ENCODE data around the gene PHEX.

Gene PHEX

DNA sequence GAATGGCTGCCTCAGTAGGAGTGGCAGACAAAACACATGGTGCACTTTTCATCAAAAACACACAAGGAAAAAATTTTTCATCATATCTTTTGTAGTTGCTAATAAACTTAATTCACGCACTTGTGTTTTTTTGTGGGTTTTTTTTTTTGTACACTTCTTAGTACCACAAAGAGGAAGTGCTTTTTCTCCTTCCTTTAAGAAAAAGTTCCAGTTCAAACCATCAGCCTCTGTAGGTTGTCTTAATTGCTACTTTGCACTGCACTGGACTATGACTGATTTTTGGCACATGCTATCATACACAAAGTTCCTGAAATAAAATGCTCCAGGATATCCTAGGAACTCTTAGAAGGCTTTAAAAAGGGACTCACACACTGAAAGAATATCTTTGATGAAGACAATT lies at the start of gene PHEX:
Gene PHEX, plus strand, starts transcription at position 242 of the 400 bp plus-strand sequence. CDS start 681 bp downstream, outside the sequence.
- DNase-seq: no peak

DNA sequence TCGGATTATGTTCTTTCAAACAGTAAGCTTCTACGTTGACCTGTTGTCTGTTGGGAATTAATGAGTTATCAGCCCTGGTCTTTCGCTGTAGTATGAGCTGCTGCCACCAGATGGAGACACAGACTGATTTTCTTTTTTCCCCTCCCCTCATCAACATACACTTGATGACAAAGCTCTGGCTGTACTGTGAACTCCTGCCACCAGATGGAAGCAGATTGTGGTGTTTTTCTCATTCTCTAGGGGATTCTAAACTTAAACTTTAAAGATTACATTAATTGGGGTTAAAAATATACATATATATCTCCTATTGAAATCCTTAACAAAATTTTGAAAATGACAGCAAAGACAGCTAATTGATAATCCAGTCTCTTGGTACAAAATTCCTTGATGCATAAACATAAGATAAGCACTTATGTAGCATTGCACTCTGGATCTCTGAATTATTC lies 46.8 kb upstream of the PHEX start:
- peak; percentile 58 for DNase-seq

DNA sequence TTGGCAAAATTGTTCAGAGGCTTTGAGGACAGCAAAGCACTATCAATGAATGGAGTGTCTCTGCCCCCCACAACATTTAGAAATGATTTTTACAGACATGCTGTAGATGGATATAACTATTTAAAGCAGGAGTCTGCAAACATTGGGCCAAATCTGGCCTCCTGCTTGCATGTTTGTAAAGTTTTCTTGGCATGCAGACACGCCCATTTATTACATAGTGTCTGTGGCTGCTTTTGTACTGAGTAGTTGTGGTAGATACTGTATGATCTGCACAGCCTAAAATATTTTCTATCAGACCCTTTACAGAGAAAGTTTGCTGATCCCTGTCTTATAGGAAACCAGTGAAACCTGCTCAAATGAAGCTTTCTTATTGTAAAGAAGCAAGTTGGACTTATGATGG lies 45.5 kb upstream of the PHEX start:
- no peak for DNase-seq

DNA sequence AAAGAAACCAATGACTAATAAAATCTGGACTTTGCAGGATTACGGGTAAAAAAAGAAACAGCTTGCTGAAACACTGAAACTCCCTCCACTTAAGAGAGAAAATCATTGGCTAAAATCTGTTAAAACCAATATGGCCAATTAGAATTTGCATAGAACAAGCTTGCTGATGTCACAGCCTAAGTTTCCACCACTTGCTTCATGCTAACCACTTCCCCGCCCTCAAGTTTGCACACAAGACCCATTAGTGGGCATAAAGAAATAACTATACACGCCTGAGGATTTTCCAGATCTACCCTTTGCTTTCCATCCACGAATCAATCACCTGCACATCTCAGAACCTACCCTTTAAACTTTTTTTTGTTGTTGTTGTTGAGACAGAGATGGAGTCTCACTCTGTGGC lies 42.7 kb upstream of the PHEX start:
- DNase-seq: no peak

DNA sequence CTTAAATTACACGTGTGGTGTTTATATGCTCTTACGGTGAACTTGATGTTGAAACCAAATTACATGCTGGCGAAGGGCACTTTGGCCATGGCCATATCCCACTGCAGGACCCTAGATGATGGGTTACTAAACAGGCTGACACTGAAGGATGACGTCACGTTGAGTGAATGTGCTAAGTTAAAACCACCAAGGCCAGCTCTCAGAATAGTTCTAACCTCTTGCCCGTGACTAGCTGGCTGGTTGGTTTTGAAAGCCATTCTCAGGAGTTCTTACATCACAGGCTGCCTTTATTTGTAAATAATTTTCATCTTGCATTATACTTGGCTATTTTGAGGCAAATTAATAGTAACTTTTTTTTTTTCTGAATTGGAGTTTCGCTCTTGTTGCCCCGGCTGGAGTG lies 41.3 kb upstream of the PHEX start:
- no peak for DNase-seq

DNA sequence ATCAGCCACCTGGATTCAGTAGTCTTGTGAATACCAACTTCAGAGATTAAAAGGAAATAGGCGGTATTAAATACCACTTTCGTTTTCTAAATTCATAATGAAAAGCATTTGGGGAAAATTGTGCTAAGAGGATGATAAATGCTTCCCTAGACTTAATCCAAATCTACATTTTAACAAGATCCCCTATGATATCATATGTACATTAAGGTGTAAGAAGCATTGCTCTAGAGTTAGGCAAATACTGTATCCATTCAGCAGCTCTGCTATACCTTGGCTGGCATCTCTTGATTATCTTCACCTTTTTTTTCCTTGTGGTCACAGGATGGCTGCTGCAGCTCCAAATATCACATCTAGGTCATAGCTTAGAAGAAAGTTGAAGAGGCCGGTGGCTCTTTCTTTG lies 40.6 kb upstream of the PHEX start:
- DNase-seq: no peak

DNA sequence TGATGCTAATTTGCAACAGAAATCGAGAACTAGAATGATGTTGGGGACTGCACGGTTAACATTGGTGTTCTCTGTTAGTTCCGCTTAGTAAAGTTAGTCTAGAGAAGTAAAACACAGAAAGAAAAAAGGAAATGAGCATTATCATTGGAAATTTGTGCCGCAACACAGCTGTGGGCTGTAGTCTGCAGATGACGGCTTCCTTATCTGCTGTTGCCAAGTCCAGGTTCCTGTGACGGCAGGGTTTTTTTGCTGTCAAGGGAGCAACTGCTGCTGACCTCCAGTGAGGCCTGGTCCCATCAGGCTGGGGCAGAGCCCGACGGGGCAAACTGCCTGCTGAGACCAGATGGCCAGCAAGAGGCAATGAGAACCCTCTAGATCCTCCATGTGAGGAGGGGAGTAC lies 38.9 kb upstream of the PHEX start:
- no peak for DNase-seq

DNA sequence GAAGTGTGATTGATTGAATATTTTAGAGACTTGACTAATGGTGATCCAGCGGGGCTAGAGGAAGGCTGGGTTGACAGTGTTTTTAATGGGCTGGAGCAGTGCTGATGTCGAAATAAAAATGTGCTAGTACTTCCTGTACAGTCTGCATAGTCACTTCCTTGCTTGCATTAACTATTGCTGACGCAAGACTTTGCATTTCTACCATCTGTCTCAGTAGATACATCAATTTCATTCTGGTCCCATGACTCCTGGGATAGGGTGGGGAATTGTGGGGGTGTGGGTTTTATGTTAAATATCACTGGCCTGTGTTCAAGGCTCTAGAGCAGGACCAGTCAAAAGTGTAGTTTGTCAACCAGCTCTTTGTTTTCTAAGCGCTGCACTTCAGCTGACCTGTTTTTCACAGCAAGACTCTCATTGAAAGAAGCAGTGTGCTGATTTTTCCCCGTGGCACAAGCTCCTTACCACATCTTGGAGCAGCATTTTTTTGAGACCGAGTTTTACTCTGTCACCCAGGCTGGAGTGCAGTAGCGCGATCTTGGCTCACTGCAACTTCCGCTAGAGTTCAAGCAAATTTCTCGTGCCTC lies 35.2 kb upstream of the PHEX start:
- no peak for DNase-seq

DNA sequence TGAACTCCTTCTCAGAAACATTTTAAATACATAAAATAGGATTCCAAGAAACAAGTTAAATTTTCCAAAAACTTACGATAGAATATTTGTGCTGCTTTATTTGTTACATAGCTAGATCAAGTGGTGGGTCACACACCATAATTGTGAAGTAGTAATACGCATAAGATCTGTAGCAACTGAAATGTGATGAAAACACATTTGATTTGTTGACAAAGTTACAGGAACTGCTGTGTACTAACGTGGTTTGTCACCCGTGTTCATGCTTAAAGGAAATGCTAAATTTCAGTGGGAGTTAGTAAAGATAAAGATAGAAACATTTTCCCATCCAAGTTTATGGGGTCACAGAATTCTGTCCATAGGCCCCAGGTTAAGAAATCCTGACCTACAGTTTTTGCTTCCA lies 34.1 kb upstream of the PHEX start:
- DNase-seq: no peak

DNA sequence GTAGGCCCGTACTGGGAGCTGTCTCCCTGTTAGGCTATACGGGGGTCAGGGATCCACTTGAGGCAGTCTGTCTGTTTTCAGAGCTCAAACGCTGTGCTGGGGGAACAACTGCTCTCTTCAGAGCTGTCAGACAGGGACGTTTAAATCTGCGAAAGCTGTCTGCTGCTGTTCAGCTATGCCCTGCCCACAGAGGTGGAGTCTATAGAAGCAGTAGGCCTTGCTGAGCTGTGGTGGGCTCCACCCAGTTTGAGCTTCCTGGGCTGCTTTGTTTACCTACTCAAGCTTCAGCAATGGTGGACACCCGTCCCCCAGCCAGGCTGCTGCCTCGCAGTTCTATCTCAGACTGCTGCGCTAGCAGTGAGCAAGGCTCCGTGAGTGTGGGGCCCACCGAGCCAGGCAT lies 27.3 kb upstream of the PHEX start:
- DNase-seq: no peak

DNA sequence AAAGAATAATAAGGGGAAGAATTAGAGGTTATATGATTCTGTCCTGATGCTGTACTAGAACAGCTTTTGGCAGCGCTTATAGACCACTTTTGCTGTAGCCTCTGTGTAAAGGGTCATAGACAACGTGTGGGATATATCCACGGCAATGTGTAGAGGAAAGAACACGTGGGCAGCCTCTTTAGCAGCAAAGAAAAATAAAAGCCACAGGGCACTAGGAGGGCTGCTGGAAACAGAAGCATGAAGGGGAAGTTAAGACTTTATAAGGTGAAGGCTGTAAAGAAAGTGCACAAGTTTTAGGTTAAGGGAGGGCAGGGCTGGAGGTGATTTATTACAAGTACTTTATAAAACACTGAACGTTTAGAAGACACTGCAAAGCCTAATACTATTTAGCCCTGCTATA lies 20.1 kb upstream of the PHEX start:
- no peak for DNase-seq

DNA sequence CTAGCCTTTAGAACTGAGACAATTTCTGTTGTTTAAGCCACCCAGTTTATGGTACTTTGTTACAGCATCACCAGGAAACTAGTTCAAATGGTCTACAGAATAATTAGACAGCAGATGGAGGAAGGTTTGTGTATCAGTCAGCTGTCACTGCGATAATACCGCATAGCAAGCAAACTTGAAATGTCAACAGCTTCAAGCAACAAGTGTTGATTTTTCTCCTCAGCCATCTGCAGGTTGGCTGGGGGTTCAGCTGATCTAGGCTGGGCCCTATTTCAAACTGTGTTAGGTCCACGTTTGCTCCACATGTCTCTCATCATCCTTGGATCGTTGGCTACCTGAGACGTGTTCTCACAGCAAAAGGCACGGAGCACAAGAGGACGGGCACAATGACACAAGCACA lies 19.2 kb upstream of the PHEX start:
- no peak for DNase-seq

DNA sequence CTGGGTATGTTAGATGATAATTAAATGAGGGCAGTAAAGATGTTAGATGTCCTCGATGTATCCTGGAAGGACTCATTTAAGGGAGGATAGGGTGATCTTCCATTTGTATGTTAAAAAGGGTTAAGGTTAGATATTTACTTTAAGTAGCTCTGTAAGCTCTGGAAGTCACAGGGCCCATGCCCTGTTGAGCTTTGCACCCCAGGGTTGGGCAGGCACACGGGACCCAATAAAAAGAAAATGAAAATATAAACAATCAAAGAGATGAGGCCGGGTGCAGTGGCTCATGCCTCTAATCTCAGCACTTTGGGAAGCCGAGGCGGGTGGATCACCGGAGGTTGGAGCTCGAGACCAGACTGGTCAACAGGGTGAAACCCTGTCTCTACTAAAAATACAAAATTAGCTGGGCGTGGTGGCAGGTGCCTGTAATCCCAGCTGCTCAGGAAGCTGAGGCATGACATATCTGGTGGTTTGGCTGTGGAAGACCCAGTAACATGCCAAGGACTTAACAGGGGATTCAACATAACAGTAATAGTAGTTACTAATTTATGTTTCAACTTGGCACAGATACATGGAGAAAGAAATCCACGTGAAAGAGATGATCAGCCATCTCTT lies 16.9 kb upstream of the PHEX start:
- DNase-seq: no peak

DNA sequence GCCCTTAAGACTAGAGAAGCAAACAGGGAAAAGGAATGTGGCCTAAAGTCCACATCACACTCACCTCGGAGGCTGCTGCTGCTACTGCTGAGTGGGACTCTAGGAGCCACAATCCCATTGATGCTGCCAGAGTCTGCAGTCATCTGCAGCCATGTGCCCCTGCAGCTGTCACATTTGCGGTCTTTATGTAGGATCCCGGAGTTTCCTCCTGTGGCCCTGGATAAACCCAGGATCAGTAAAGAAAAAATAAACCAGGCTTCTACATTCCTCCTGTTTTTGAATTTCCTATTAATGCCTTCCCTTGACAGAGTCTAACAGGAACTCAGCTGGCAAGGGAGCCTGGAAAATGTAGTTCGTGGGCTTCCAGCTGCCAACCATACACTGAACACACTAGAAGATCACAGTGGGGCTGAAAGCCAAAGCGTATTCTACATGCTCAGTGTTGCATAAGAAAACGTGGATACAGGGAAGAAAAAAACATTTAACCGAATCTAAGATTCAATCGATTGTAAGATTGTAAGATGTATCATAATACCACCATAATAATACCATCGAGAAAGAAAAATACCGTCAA lies 10.3 kb upstream of the PHEX start:
- no peak for DNase-seq

DNA sequence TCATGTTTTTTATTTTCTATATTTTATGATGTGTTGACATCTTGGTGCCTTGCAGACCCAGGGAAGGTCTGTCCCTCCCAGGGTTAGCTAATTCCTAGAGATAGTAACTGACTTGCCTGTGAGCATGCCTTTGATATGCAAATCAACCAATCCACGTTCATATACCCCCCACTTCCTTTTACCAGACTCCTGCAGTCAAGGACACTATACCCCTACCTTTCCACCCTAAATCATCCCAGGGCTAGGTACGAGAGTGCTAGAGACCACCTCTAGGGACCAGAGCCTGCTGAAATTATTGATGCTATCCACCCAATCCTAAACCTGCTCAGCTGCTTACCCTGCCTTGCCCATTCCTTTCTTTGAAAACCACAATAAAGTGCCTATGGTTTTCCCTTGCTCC lies 7.5 kb upstream of the PHEX start:
- no peak for DNase-seq

DNA sequence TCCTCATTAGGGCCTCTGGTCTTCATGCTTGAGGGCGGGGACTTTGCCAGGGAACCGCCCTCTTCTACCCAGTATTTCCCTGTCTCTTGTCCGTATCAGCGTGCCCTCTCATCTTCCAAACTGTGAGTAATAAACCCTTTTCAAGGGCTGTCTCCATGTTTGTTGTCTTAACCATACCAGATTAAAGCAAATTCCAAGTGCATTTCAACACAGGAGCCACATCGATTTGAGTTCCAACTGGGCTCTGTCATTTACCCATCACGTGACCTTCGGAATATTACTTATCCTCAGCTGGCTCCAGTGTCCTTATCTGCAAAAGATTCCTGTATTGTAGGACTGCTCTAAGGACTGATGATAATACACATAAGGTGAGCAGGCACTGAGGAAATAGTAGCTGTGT lies 6.4 kb upstream of the PHEX start:
- no peak for DNase-seq

DNA sequence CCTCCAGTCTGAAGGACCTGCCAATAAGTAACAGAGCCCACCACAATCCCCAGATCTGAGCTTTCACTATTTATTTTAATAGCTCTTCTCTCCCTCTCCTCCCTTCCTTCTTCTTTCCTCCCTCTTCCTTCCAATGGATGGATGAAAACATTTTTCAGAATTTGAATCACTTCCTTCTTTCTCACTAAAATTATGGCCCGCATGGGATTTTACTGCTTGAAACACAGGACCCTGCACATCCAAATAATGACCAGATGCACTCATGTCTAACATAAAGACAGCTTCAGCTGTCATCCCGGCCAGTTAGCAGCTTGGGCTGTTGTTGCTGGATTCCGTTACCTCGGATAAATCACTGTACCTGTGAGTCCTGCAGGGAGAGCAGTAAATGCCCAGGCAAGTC lies 5.4 kb upstream of the PHEX start:
- DNase-seq: no peak

DNA sequence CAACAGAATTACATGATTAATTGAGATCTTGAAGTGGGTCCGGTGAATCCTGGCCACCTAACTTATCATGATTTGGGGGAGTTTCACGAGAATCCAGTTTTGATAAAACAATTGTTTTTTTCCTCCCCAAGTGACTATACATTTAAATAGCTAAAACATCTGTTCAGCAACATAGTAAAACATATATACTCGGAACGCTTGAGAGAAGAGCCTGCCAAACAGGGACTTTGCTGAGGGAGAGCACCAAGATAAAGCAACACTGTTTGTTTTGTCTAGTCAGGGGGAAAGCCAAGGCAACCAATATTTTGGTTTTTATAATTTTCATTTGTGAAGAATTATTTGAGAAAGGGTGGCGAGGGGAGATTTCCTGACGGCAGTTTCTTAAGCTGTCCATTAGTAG lies 381 bp downstream of the PHEX start:
- DNase-seq: no peak

DNA sequence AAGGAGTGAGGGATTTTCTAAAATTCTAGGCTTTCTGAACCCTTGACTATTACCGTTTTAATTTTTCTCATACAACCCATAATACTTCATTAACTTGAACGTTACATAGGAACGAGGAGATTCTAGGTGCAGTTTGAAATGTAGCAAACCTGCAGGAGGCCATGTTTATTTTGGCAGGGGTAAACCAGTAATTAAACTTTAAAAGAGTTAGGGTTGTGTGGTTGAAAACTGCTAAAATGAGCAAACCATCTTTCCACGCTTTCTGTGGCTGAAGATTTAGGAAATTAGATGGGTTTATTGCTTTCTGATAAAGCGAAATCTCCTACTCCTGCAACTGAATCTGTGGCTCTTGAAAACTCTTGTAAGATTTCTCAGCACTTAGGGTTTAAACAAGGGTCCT lies 1.7 kb downstream of the PHEX start:
- DNase-seq: no peak

DNA sequence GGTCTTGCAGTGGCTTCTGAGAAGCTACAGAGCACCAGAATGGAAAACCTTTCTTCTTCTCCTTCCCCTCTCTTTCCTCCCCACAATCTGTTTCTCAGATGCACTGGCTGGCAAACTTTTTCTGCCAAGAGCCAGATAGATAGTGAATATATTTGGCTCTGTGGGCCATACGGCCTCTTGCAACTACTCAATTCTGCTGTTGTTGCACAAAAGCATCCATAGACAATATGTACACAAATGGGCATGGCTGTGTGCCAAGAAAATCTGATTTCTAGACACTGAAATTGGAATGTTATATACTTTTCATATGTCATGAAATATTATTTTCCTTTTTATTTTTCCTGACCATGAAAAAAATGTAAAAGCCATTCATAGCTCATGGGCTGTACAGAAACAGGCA lies 3.1 kb downstream of the PHEX start:
- no peak for DNase-seq

DNA sequence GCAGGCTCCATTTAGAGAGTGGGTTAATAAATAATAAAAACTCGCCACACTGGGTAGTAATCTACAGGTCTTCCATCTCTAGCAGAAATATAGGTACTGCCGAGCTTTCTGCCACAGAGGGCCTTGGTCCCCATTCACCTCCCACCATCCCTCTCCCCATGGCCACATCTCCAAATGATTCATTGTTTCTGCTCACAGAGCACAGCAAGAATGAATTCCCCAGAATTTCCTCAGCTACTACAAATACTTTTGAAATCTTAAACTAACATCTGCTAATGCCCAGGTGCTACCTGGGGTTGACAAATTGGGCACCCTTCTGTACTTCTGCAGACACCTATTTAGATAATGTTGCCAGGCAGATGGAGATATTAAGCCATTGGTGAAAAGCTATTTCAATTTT lies 5.1 kb downstream of the PHEX start:
- no peak for DNase-seq

DNA sequence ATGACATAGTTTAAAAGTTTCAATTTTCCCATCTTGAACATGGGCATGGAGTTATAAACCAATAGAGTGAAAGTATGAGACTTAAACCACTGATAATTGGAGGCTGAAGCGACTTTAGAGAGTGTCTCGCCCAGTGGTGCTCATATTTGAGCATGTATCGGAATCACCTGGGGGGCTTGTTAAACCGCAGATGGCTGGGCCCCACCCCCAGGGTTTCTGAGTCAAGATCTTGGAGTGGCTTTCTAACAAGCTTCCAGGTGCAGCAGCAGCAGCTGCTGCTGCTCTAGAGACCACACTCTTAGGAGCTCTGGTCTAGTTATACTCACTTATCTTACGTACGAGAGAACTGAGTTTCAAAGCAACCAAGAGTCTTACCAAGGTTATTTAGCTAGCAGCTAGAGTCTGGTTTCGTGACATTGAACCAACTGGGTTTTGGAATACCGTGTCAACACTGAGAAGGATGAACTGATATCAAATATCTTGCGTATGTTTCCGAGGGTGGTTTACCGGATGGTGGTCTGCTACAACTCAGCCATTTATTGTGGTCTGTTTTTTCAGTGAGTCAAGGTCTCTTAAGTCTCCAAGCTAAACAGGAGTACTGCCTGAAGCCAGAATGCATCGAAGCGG lies 5.9 kb downstream of the PHEX start:
- no peak for DNase-seq

DNA sequence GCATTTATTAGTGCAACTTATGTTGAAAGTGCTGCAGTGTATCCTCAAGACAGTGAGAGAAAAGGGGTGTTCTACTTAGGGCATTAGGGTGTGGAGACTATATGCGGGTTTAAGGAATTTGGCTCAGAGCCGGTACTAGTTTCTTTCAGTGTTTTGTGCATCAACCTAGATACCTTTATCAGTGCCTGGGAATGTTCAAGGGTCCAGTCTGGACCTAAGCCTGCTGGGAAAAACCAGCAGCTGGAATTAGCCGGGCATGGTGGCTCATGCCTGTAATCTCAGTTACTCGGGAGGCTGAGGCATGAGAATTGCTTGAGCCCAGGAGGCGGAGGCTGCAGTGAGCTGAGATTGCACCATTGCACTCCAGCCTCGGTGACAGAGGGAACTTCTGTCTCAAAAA lies 7.4 kb downstream of the PHEX start:
- no peak for DNase-seq

DNA sequence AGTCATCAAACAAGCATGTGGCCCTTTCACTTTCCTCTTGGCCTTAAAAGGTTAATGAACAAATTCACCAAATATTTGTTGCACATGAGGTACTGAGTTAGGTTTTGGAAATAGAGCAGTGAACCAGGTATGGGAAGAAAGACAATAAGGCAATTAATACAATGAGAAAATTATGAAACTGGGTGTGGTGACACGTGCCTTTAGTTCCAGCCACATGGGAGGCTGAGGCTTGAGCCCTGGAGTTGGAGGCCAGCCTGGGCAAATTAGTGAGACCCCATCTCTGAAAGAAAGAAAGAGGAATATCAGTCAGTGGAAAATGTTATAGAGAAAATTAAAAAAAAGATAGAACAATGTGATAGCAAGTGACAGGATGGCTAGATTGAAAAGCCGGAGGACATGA lies 8.1 kb downstream of the PHEX start:
- DNase-seq: no peak

Measured in activated CD4-positive, alpha-beta T cell treated with anti-CD3 and anti-CD28 coated beads, Interleukin-2, amount 50 U/mL, for 1 hour (primary cell).